ENCODE data around the gene MASP1. TPM values are rescaled to one million over a fixed set of nuclear protein-coding genes. Genes with fewer than 3 reads are reported as not detected.

Gene MASP1
- total and polyA plus RNA-seq, 2 donors (not counting 1 experiment from before 2014, with no cell fraction given): 145 to 328 TPM

- TF ChIP-seq, protein P1, sequence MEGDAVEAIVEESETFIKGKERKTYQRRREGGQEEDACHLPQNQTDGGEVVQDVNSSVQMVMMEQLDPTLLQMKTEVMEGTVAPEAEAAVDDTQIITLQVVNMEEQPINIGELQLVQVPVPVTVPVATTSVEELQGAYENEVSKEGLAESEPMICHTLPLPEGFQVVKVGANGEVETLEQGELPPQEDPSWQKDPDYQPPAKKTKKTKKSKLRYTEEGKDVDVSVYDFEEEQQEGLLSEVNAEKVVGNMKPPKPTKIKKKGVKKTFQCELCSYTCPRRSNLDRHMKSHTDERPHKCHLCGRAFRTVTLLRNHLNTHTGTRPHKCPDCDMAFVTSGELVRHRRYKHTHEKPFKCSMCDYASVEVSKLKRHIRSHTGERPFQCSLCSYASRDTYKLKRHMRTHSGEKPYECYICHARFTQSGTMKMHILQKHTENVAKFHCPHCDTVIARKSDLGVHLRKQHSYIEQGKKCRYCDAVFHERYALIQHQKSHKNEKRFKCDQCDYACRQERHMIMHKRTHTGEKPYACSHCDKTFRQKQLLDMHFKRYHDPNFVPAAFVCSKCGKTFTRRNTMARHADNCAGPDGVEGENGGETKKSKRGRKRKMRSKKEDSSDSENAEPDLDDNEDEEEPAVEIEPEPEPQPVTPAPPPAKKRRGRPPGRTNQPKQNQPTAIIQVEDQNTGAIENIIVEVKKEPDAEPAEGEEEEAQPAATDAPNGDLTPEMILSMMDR (conservative IDR thresholded peaks at IDR 0.05 in 1 of 2, IDR thresholded peaks at IDR 0.05 in 1 of 2; ENCODE audit: low read depth in 1 of 2, low read length in 2 of 2): no peak
- TF ChIP-seq EZH2 (IDR thresholded peaks at IDR 0.05; ENCODE audit: low read length, missing control alignments): no peak
- no peak overlapping the region for H3K4me3 ChIP-seq (replicated peaks in 1 of 4; ENCODE audit: control extremely low read depth in 1 of 4, insufficient read depth in 1 of 4, low read depth in 3 of 4, low read length in 4 of 4)
- H3K4me2 ChIP-seq (ENCODE audit: extremely low read depth, insufficient read depth, low read length): no peak overlapping the region
- H3K27ac ChIP-seq (ENCODE audit: insufficient read depth, low read length): no peak overlapping the region
- H3K27me3 ChIP-seq (ENCODE audit: control insufficient read depth, insufficient read depth, low read length): peaks cover 4% of the 10 kb centered on the region
- H3K79me2 ChIP-seq (ENCODE audit: control insufficient read depth, insufficient read depth, low read length): no peaks in the 10 kb centered on the region
- H3K9ac ChIP-seq (ENCODE audit: insufficient read depth, low read length): no peak overlapping the region
- DNase-seq (ENCODE audit: low read depth in 2 of 2): no peak
- no peak overlapping the region for H2AFZ ChIP-seq (ENCODE audit: low read length)
- no peaks in the 10 kb centered on the region for H3K36me3 ChIP-seq (ENCODE audit: control insufficient read depth, insufficient read depth, low read length)
- H3K4me1 ChIP-seq (ENCODE audit: control insufficient read depth, extremely low read depth, insufficient read depth, low read length): peaks cover 4% of the 10 kb centered on the region
- no peaks in the 10 kb centered on the region for H3K9me3 ChIP-seq (ENCODE audit: control insufficient read depth, insufficient read depth, low read depth, low read length)
- no peaks in the 10 kb centered on the region for H4K20me1 ChIP-seq (ENCODE audit: control insufficient read depth, extremely low read depth, insufficient read depth, low read length)
Measured at GRCh38 chr3:187321766-187322165, 30.2 kb upstream of the MASP1 start.

GRCh38 chr3:187319699-187320302, 28.3 kb upstream of the MASP1 start:
- no peaks in the 10 kb centered on the region for H3K27me3 ChIP-seq (ENCODE audit: control insufficient read depth, insufficient read depth, low read length)
- H3K36me3 ChIP-seq (ENCODE audit: control insufficient read depth, insufficient read depth, low read length): no peaks in the 10 kb centered on the region
- peak overlapping the region in 1 of 4 experiments; percentile 52 for H3K4me3 ChIP-seq (replicated peaks in 1 of 4; ENCODE audit: control extremely low read depth in 1 of 4, insufficient read depth in 1 of 4, low read depth in 3 of 4, low read length in 4 of 4)
- peak overlapping the region; percentile 56 for H3K27ac ChIP-seq (ENCODE audit: insufficient read depth, low read length)
- H3K4me1 ChIP-seq (ENCODE audit: control insufficient read depth, extremely low read depth, insufficient read depth, low read length): peaks cover 4% of the 10 kb centered on the region
- peak; percentile 32 to 48 for DNase-seq (ENCODE audit: low read depth in 2 of 2)
- no peaks in the 10 kb centered on the region for H3K79me2 ChIP-seq (ENCODE audit: control insufficient read depth, insufficient read depth, low read length)
- TF ChIP-seq EZH2 (IDR thresholded peaks at IDR 0.05; ENCODE audit: low read length, missing control alignments): no peak
- TF ChIP-seq, protein P1 (conservative IDR thresholded peaks at IDR 0.05 in 1 of 2, IDR thresholded peaks at IDR 0.05 in 1 of 2; ENCODE audit: low read depth in 1 of 2, low read length in 2 of 2): peak; percentile 66 to 95
- H3K9me3 ChIP-seq (ENCODE audit: control insufficient read depth, insufficient read depth, low read depth, low read length): no peaks in the 10 kb centered on the region
- H3K9ac ChIP-seq (ENCODE audit: insufficient read depth, low read length): no peak overlapping the region
- H3K4me2 ChIP-seq (ENCODE audit: extremely low read depth, insufficient read depth, low read length): peak overlapping the region; percentile 81
- H2AFZ ChIP-seq (ENCODE audit: low read length): peak overlapping the region; percentile 52
- no peaks in the 10 kb centered on the region for H4K20me1 ChIP-seq (ENCODE audit: control insufficient read depth, extremely low read depth, insufficient read depth, low read length)

GRCh38 chr3:187318819-187319616, 27.5 kb upstream of the MASP1 start:
- no peaks in the 10 kb centered on the region for H4K20me1 ChIP-seq (ENCODE audit: control insufficient read depth, extremely low read depth, insufficient read depth, low read length)
- H3K4me2 ChIP-seq (ENCODE audit: extremely low read depth, insufficient read depth, low read length): peak overlapping the region; percentile 81
- H3K4me1 ChIP-seq (ENCODE audit: control insufficient read depth, extremely low read depth, insufficient read depth, low read length): peaks cover 4% of the 10 kb centered on the region
- TF ChIP-seq, protein P1 (conservative IDR thresholded peaks at IDR 0.05 in 1 of 2, IDR thresholded peaks at IDR 0.05 in 1 of 2; ENCODE audit: low read depth in 1 of 2, low read length in 2 of 2): peak; percentile 87 to 96
- no peak for TF ChIP-seq EZH2 (IDR thresholded peaks at IDR 0.05; ENCODE audit: low read length, missing control alignments)
- DNase-seq (ENCODE audit: low read depth in 2 of 2): peak; percentile 54 to 77
- no peak overlapping the region for H3K9ac ChIP-seq (ENCODE audit: insufficient read depth, low read length)
- no peaks in the 10 kb centered on the region for H3K9me3 ChIP-seq (ENCODE audit: control insufficient read depth, insufficient read depth, low read depth, low read length)
- no peaks in the 10 kb centered on the region for H3K79me2 ChIP-seq (ENCODE audit: control insufficient read depth, insufficient read depth, low read length)
- H2AFZ ChIP-seq (ENCODE audit: low read length): peak overlapping the region; percentile 52
- H3K36me3 ChIP-seq (ENCODE audit: control insufficient read depth, insufficient read depth, low read length): no peaks in the 10 kb centered on the region
- peak overlapping the region; percentile 1 to 52 (median 32) for H3K4me3 ChIP-seq (replicated peaks in 1 of 4; ENCODE audit: control extremely low read depth in 1 of 4, insufficient read depth in 1 of 4, low read depth in 3 of 4, low read length in 4 of 4)
- no peaks in the 10 kb centered on the region for H3K27me3 ChIP-seq (ENCODE audit: control insufficient read depth, insufficient read depth, low read length)
- peak overlapping the region; percentile 56 for H3K27ac ChIP-seq (ENCODE audit: insufficient read depth, low read length)

All from fibroblast of lung (primary cell).